K562 (cell line): ENCODE data around the gene OGDH. TPM values are rescaled to one million over a fixed set of nuclear protein-coding genes. Genes with fewer than 3 reads are reported as not detected.

ENCODE experiments used
- ATAC-seq: fragments of 200-7000 bp; cut with Tn5 transposase; 3 replicates; pipeline ENCODE4 v1.9.1; 2020; ENCODE audit warnings: moderate library complexity
- BruUV-seq: library from RNA; stranded (reverse); fragments of 400-500 nt; replicated peaks from 2 replicates; lab custom pipeline; 2021; lab: Mats Ljungman, UMichigan
- CTCF ChIA-PET: fragments of 300-600 bp; formaldehyde crosslinking; extraction: SDS; loops from one replicate; lab custom pipeline; 2021; ENCODE audit warnings: low intra/inter-chr PET ratio; lab: Yijun Ruan, JAX
- POLR2A ChIA-PET: fragments of 300-600, 350-650 bp; sonication (Branson Sonifier 250); formaldehyde crosslinking; extraction: SDS; loops from one replicate; lab custom pipeline; 2021; ENCODE audit warnings: antibody characterized with exemption, inconsistent platforms; lab: Yijun Ruan, JAX
- DNase-seq, 4 experiments: peaks; one replicate each; pipeline versions ENCODE4 v3.0.0 to v3.0.0-alpha.2; 2011 to 2018; ENCODE audit warnings: low spot score in 3 of 4, mixed read lengths in 3 of 4; ENCODE audit errors: extremely low read depth in 1 of 4
- FAIRE-seq: peaks from 2 replicates; lab custom pipeline; 2011; peaks lifted over from hg19 to GRCh38; lab: Jason Lieb, UNC
- H2AFZ ChIP-seq: 2 replicates; pipeline ENCODE4 v1.6.0; 2011; ENCODE audit warnings: low read depth, low read length, control low read depth, inconsistent platforms
- H3K27ac ChIP-seq: fragments of 200-600 bp; 3 replicates; pipeline ENCODE4 v1.8.0; 2011; ENCODE audit warnings: low read depth, mild to moderate bottlenecking, control low read depth, inconsistent platforms, low read length, moderate library complexity, mixed read lengths; ENCODE audit errors: extremely low read depth
- H3K27me3 ChIP-seq, 2 experiments: fragments of 300-600 bp in 1 of 2; 2 replicates in 1 of 2; 3 replicates in 1 of 2; pipeline versions ENCODE4 v1.6.0 to v1.8.0; 2011; ENCODE audit warnings: inconsistent platforms in 2 of 2, low read length in 2 of 2, mild to moderate bottlenecking in 1 of 2, mixed read lengths in 1 of 2, moderate library complexity in 1 of 2; ENCODE audit not compliant: control insufficient read depth in 2 of 2, insufficient read depth in 2 of 2
- H3K36me3 ChIP-seq: fragments of 300-600 bp; 3 replicates; pipeline ENCODE4 v1.8.0; 2011; ENCODE audit warnings: mild to moderate bottlenecking, low read length, inconsistent platforms; ENCODE audit not compliant: control insufficient read depth, insufficient read depth
- H3K4me1 ChIP-seq, 2 experiments: fragments of 200-600 bp in 1 of 2; replicated peaks in 1 of 2; 2 replicates in 1 of 2; 3 replicates in 1 of 2; pipeline versions ENCODE4 v1.5.1 to v1.8.0; 2011; ENCODE audit warnings: inconsistent platforms in 2 of 2, low read length in 2 of 2, mild to moderate bottlenecking in 1 of 2, mixed read lengths in 1 of 2, moderate library complexity in 1 of 2; ENCODE audit not compliant: control insufficient read depth in 2 of 2, insufficient read depth in 2 of 2
- H3K4me2 ChIP-seq: 2 replicates; pipeline ENCODE4 v1.6.1; 2011; ENCODE audit warnings: low read length, control low read depth, inconsistent platforms, mixed read lengths; ENCODE audit not compliant: insufficient read depth
- H3K4me3 ChIP-seq: fragments of 200-600 bp; sonication (generic), shearing (Covaris generic); 2 replicates; pipeline ENCODE4 v1.5.1; 2016; ENCODE audit warnings: control low read depth, inconsistent platforms
- H3K79me2 ChIP-seq: fragments of 200-600 bp; 3 replicates; pipeline ENCODE4 v1.8.0; 2011; ENCODE audit warnings: low read length, inconsistent platforms; ENCODE audit not compliant: control insufficient read depth, insufficient read depth
- H3K9ac ChIP-seq, 2 experiments: 2 replicates each; pipeline versions ENCODE4 v1.6.0 to v1.6.1; 2011; ENCODE audit warnings: low read depth in 2 of 2, low read length in 2 of 2, control low read depth in 1 of 2, inconsistent platforms in 1 of 2, mild to moderate bottlenecking in 1 of 2, mixed read lengths in 1 of 2; ENCODE audit not compliant: insufficient read depth in 1 of 2
- H3K9me1 ChIP-seq: one replicate; pipeline ENCODE4 v1.6.0; 2011; ENCODE audit warnings: inconsistent platforms, mild to moderate bottlenecking, low read length, moderate library complexity; ENCODE audit not compliant: control insufficient read depth, insufficient read depth
- H3K9me3 ChIP-seq: replicated peaks from 2 replicates; pipeline ENCODE4 v1.5.1; 2011; ENCODE audit warnings: low read depth, low read length, inconsistent platforms; ENCODE audit not compliant: control insufficient read depth, insufficient read depth
- H4K20me1 ChIP-seq: replicated peaks from 2 replicates; pipeline ENCODE4 v1.6.1; 2011; ENCODE audit warnings: low read length, inconsistent platforms, mixed read lengths; ENCODE audit not compliant: control insufficient read depth, insufficient read depth
- FOSL1 ChIP-seq: fragments of 200-800 bp; sonication (Bioruptor generic); conservative IDR thresholded peaks from 2 replicates; pipeline ENCODE4 v1.6.1; 2016; ENCODE audit warnings: missing genetic modification characterization, missing compliant biosample characterization
- KDM4B ChIP-seq, 2 experiments: fragments of 450-650 bp in 1 of 2; sonication (generic) in 1 of 2; IDR thresholded peaks; 2 replicates each; pipeline ENCODE4 v1.6.1; 2016 to 2017; ENCODE audit warnings: borderline replicate concordance in 2 of 2, antibody characterized with exemption in 1 of 2, low read depth in 1 of 2, mild to moderate bottlenecking in 1 of 2
- MCM7 ChIP-seq, 2 experiments: fragments of 450-650 bp; IDR thresholded peaks; 2 replicates each; pipeline ENCODE4 v1.6.1; 2016 to 2018
- MXD1 ChIP-seq: fragments of 250-450 bp; sonication (Bioruptor Pico); IDR thresholded peaks from 2 replicates; pipeline ENCODE4 v1.8.0; 2021; ENCODE audit warnings: borderline replicate concordance, mild to moderate bottlenecking, moderate library complexity; ENCODE audit not compliant: poor library complexity, severe bottlenecking
- PHF21A ChIP-seq: fragments of 450-650 bp; IDR thresholded peaks from 2 replicates; pipeline ENCODE4 v1.6.1; 2017; ENCODE audit warnings: low read depth, borderline replicate concordance
- RBM25 ChIP-seq: fragments of 200-400 bp; formaldehyde crosslinking; IDR thresholded peaks from 2 replicates; pipeline ENCODE4 v1.6.1; 2018; ENCODE audit warnings: low read length, low read depth, moderate library complexity; ENCODE audit not compliant: severe bottlenecking
- RBM39 ChIP-seq: fragments of 200-400 bp; formaldehyde crosslinking; optimal IDR thresholded peaks from 2 replicates; pipeline ENCODE3; 2018; ENCODE audit warnings: low read depth, low read length
- SMC3 ChIP-seq: conservative IDR thresholded peaks from 2 replicates; pipeline ENCODE4 v1.6.1; 2011; ENCODE audit warnings: low read depth, low read length, improper control_type of control experiment; ENCODE audit not compliant: insufficient read depth
- SRSF7 ChIP-seq: fragments of 200-400 bp; formaldehyde crosslinking; optimal IDR thresholded peaks from 2 replicates; pipeline ENCODE3; 2017; ENCODE audit warnings: mild to moderate bottlenecking, low read depth, low read length
- ZNF146 ChIP-seq: IDR thresholded peaks from one replicate; pipeline ENCODE4 v1.6.1; 2018; ENCODE audit warnings: missing compliant biosample characterization; ENCODE audit not compliant: unreplicated experiment
- ZNF431 ChIP-seq: sonication (generic); formaldehyde crosslinking; IDR thresholded peaks from 2 replicates; pipeline ENCODE4 v1.8.0; 2022; ENCODE audit warnings: mild to moderate bottlenecking, missing genetic modification reagents
- WGBS: fragments of 100-300 bp; shearing (Covaris generic); methylation state at CpG from one replicate; pipeline ENCODE4 v1.1.6; 2016; ENCODE audit warnings: low coverage, mixed read lengths; ENCODE audit not compliant: insufficient coverage; ENCODE audit errors: missing lambda C conversion rate; 5-methylcytosine and 5-hydroxymethylcytosine counted together
- in situ Hi-C: fragments of 300-500 bp; cut with MboI; formaldehyde crosslinking; loops from 4 replicates; pipeline ENCODE4 v1.15.0; 2018; ENCODE audit warnings: inconsistent platforms, mixed read lengths
- intact Hi-C: fragments of 100-400 bp; cut with micrococcal nuclease; formaldehyde crosslinking; loops from 2 replicates; pipeline ENCODE4 v1.14.2; 2022
- polyA plus RNA-seq, 8 experiments: library from polyadenylated mRNA; depleted of rRNA in 4 of 8; stranded (reverse) in 5 of 8; unstranded in 3 of 8; fragments of >200 nt; fragmentation: Nextera tagmentation in 2 of 8; fragmentation: Illumina TruSeq in 1 of 8; extraction: Ambion mirVana in 2 of 8; extraction: Trizol in 1 of 8; gene quantifications; 2 replicates each; pipeline versions ENCODE4 v1.2.1 to v1.2.3, GENCODE V29; 2011 to 2014; ENCODE audit warnings: inconsistent platforms in 1 of 8, missing spikeins in 1 of 8
- total RNA-seq, 7 experiments: library from RNA; depleted of rRNA in 6 of 7; stranded (reverse); fragments of >200 nt in 6 of 7; fragmentation: Illumina TruSeq in 2 of 7; extraction: Trizol in 2 of 7; gene quantifications; 2 replicates each; pipeline versions ENCODE4 v1.2.1 to v1.2.3, GENCODE V29; 2011 to 2021; ENCODE audit warnings: low replicate concordance in 1 of 7

The OGDH gene
- total and polyA plus RNA-seq, 9 of the 15 experiments (the other 6 are each of a cell fraction or from before 2014, with no cell fraction given) = 3.1 to 80.3 (median 23.5) TPM

GRCh38 chr7:44735403-44736165 is 129.2 kb downstream of the OGDH start:
- TF ChIP-seq RBM25 (peak; percentile 43), MCM7 (IDR thresholded peaks at IDR 0.05) (no peak), PHF21A (no peak), SRSF7 (no peak), ZNF431 (CRISPR knock-in tag) (no peak), RBM39 (no peak), MXD1 (CRISPR knock-in tag) (no peak), KDM4B (IDR thresholded peaks at IDR 0.05; ENCODE audit: borderline replicate concordance in 2 of 2, low read depth in 1 of 2) (no peak), ZNF146 (peak; percentile 86), FOSL1 (tag) (peak; percentile 73), SMC3 (no peak)
- intact Hi-C loops = no loop called here
- CTCF ChIA-PET = no interaction called here
- Histone ChIP-seq H3K9ac (no peak overlapping the region), H3K79me2 (no peaks in the 10 kb centered on the region), H3K27ac (no peak overlapping the region), H4K20me1 (no peaks in the 10 kb centered on the region), H3K9me1 (no peaks in the 10 kb centered on the region), H3K4me3 (no peak overlapping the region), H3K4me1 (no peaks in the 10 kb centered on the region; a peak in 1 of 5 replicates), H3K4me2 (no peak overlapping the region), H3K36me3 (no peaks in the 10 kb centered on the region), H3K27me3 (no peaks in the 10 kb centered on the region), H3K9me3 (no peaks in the 10 kb centered on the region), H2AFZ (no peak overlapping the region)
- FAIRE-seq (no peak), DNase-seq (no peak), ATAC-seq (no peak)
- POLR2A ChIA-PET = interaction anchor here (1.0 kb wide), 1 partner anchor 13 kb away, joined by 3 read pairs; no protein-coding TSS in a partner anchor
- in situ Hi-C loops = no loop called here
- BruUV-seq = no TSS peak
- 53% methylated on average over 5 of the region's 5 CpGs for WGBS
